Endothelial cell of umbilical vein (primary cell): ENCODE data around the gene S100A16. TPM values are rescaled to one million over a fixed set of nuclear protein-coding genes. Genes with fewer than 3 reads are reported as not detected.
A peak's percentile ranks its signal among the peaks of the same experiment; 100 is the strongest.

ENCODE experiments used
- BruUV-seq: library from RNA; stranded (reverse); fragments of 400-500 nt; replicated peaks from 2 replicates; lab custom pipeline; 2021; lab: Mats Ljungman, UMichigan
- CTCF ChIA-PET: fragments of 300-600, 350-600 bp; sonication (Branson Sonifier 250); formaldehyde crosslinking; loops from one replicate; lab custom pipeline; 2021; ENCODE audit warnings: antibody characterized with exemption, inconsistent platforms; lab: Charles Lee
- POLR2A ChIA-PET: fragments of 300-600, 350-600 bp; sonication (Branson Sonifier 250); formaldehyde crosslinking; loops from one replicate; lab custom pipeline; 2021; ENCODE audit warnings: antibody characterized with exemption, inconsistent platforms; lab: Charles Lee
- DNase-seq: peaks from one replicate; pipeline ENCODE4 v3.0.0-alpha.2; 2011; ENCODE audit warnings: low read depth, low spot score
- FAIRE-seq: peaks from 2 replicates; lab custom pipeline; 2011; peaks lifted over from hg19 to GRCh38; lab: Jason Lieb, UNC
- H2AFZ ChIP-seq: 2 replicates; pipeline ENCODE4 v1.6.0; 2012; ENCODE audit warnings: low read depth, low read length, control low read depth, inconsistent platforms
- H3K27ac ChIP-seq: 2 replicates; pipeline ENCODE4 v1.5.1; 2011; ENCODE audit warnings: low read depth, mild to moderate bottlenecking, control low read depth, low read length, moderate library complexity; ENCODE audit not compliant: insufficient read depth
- H3K27me3 ChIP-seq, 2 experiments: 2 replicates each; pipeline versions ENCODE4 v1.6.0 to v1.6.1; 2011; ENCODE audit warnings: low read length in 2 of 2, mixed read lengths in 1 of 2; ENCODE audit not compliant: control insufficient read depth in 2 of 2, insufficient read depth in 2 of 2
- H3K36me3 ChIP-seq, 2 experiments: 2 replicates in 1 of 2; 3 replicates in 1 of 2; pipeline ENCODE4 v1.5.1; 2011; ENCODE audit warnings: low read length in 2 of 2, mild to moderate bottlenecking in 1 of 2, moderate library complexity in 1 of 2; ENCODE audit not compliant: control insufficient read depth in 2 of 2, insufficient read depth in 2 of 2; ENCODE audit errors: extremely low read depth in 1 of 2
- H3K4me1 ChIP-seq: 3 replicates; pipeline ENCODE4 v1.5.1; 2011; ENCODE audit warnings: mild to moderate bottlenecking, low read length; ENCODE audit not compliant: control insufficient read depth, insufficient read depth; ENCODE audit errors: extremely low read depth
- H3K4me2 ChIP-seq: 2 replicates; pipeline ENCODE4 v1.6.1; 2011; ENCODE audit warnings: low read length, control low read depth, mixed read lengths; ENCODE audit not compliant: insufficient read depth
- H3K4me3 ChIP-seq, 3 experiments: fragments of 200-600 bp in 1 of 3; sonication (generic), shearing (Covaris generic) in 1 of 3; replicated peaks in 1 of 3; 2 replicates each; pipeline ENCODE4 v1.5.1; 2011 to 2016; ENCODE audit warnings: control low read depth in 3 of 3, low read length in 3 of 3, mild to moderate bottlenecking in 2 of 3, inconsistent platforms in 1 of 3, low read depth in 1 of 3, moderate library complexity in 1 of 3; ENCODE audit not compliant: insufficient read depth in 1 of 3
- H3K79me2 ChIP-seq: 2 replicates; pipeline ENCODE4 v1.6.0; 2012; ENCODE audit warnings: low read length, inconsistent platforms; ENCODE audit not compliant: control insufficient read depth, insufficient read depth
- H3K9ac ChIP-seq: replicated peaks from 2 replicates; pipeline ENCODE3; 2011; ENCODE audit warnings: low read length, control low read depth; ENCODE audit not compliant: insufficient read depth; ENCODE audit errors: extremely low read depth
- H3K9me1 ChIP-seq: replicated peaks from 3 replicates; pipeline ENCODE4 v1.6.0; 2011; ENCODE audit warnings: mild to moderate bottlenecking, low read length; ENCODE audit not compliant: control insufficient read depth, insufficient read depth; ENCODE audit errors: extremely low read depth
- H3K9me3 ChIP-seq: replicated peaks from 2 replicates; pipeline ENCODE4 v1.5.1; 2012; ENCODE audit warnings: low read length, inconsistent platforms; ENCODE audit not compliant: control insufficient read depth, insufficient read depth
- H4K20me1 ChIP-seq: replicated peaks from 2 replicates; pipeline ENCODE3; 2011; ENCODE audit warnings: mild to moderate bottlenecking, low read length; ENCODE audit not compliant: control insufficient read depth, insufficient read depth; ENCODE audit errors: extremely low read depth
- CTCF ChIP-seq, 2 donors: IDR thresholded peaks; 1 replicate in 1 of 2; 2 replicates in 1 of 2; pipeline ENCODE4 v1.5.1; 2011; ENCODE audit warnings: low read length in 2 of 2, mild to moderate bottlenecking in 2 of 2, moderate library complexity in 2 of 2, control low read depth in 1 of 2, inconsistent platforms in 1 of 2, low read depth in 1 of 2; ENCODE audit not compliant: insufficient read depth in 1 of 2; ENCODE audit errors: extremely low read depth in 1 of 2
- EZH2 ChIP-seq: IDR thresholded peaks from 2 replicates; pipeline ENCODE4 v1.6.1; 2012; ENCODE audit warnings: borderline replicate concordance, low read depth, mild to moderate bottlenecking, moderate library complexity, low read length, inconsistent platforms; ENCODE audit not compliant: severe bottlenecking
- FOS ChIP-seq: IDR thresholded peaks from 2 replicates; pipeline ENCODE4 v1.6.1; 2011; ENCODE audit warnings: mild to moderate bottlenecking, low read length, moderate library complexity, borderline replicate concordance; ENCODE audit not compliant: insufficient read depth
- GATA2 ChIP-seq: IDR thresholded peaks from 2 replicates; pipeline ENCODE4 v1.7.0; 2011; ENCODE audit warnings: low read depth, mild to moderate bottlenecking, moderate library complexity, mixed read lengths, low read length; ENCODE audit not compliant: insufficient read length, insufficient read depth
- JUN ChIP-seq: IDR thresholded peaks from 2 replicates; pipeline ENCODE4 v1.6.1; 2011; ENCODE audit warnings: borderline replicate concordance, low read depth; ENCODE audit not compliant: insufficient read length, insufficient read depth
- MAX ChIP-seq: IDR thresholded peaks from 2 replicates; pipeline ENCODE4 v1.6.1; 2011; ENCODE audit not compliant: insufficient read depth, insufficient read length
- MYC ChIP-seq: IDR thresholded peaks from one replicate; pipeline ENCODE4 v1.6.1; 2011; ENCODE audit warnings: mild to moderate bottlenecking, low read depth, low read length
- POLR2A ChIP-seq: IDR thresholded peaks from 2 replicates; pipeline ENCODE4 v1.6.1; 2012; ENCODE audit warnings: low read depth, mild to moderate bottlenecking, control low read depth, low read length
- POLR2AphosphoS5 ChIP-seq: IDR thresholded peaks from 2 replicates; pipeline ENCODE4 v1.6.1; 2012; ENCODE audit warnings: low read depth, mild to moderate bottlenecking, control low read depth, low read length, moderate library complexity; ENCODE audit not compliant: insufficient read depth
- dilution Hi-C: fragments of 300-500 bp; cut with MboI; formaldehyde crosslinking; loops from one replicate; pipeline ENCODE4 v1.15.0; 2019; ENCODE audit warnings: low sequenced_read_pairs; ENCODE audit not compliant: extremely low pct_ligation_motif_present
- intact Hi-C: fragments of 100-400 bp; cut with micrococcal nuclease; formaldehyde crosslinking; loops from one replicate; pipeline ENCODE4 v1.10.0; 2022
- polyA plus RNA-seq, 4 experiments: library from polyadenylated mRNA; depleted of rRNA in 3 of 4; stranded (reverse) in 3 of 4; unstranded in 1 of 4; fragments of >200 nt; gene quantifications; 2 replicates each; pipeline versions ENCODE4 v1.2.1 to v1.2.3, GENCODE V29; 2011 to 2012; ENCODE audit warnings: missing spikeins in 1 of 4
- total RNA-seq: library from RNA; stranded (reverse); gene quantifications from 2 replicates; pipeline ENCODE4 v1.2.3, GENCODE V29; 2021

Gene S100A16
- total and polyA plus RNA-seq, 2 donors (not counting 3 experiments of a cell fraction or from before 2014, with no cell fraction given), result 701 to 1,770 TPM

GRCh38 chr1:153624965-153625611 is 12.2 kb upstream of the S100A16 start:
- Histone ChIP-seq H3K9ac (no peak overlapping the region), H3K27ac (no peak overlapping the region), H3K9me3 (no peaks in the 10 kb centered on the region), H3K4me2 (no peak overlapping the region), H3K9me1 (no peaks in the 10 kb centered on the region), H3K79me2 (peaks cover 28% of the 10 kb centered on the region), H3K4me3 (no peak overlapping the region), H3K36me3 (no peaks in the 10 kb centered on the region), H3K27me3 (no peaks in the 10 kb centered on the region), H4K20me1 (no peaks in the 10 kb centered on the region), H3K4me1 (peaks cover 14% of the 10 kb centered on the region), H2AFZ (no peak overlapping the region)
- CTCF ChIA-PET, result interaction anchor here (1.9 to 7.8 kb wide), 3 partner anchors 10 to 54 kb away, joined by 4 to 145 read pairs (median 27); partner anchors contain the start of gene S100A14
- no peak for DNase-seq
- peak; percentile 43 for FAIRE-seq
- POLR2A ChIA-PET, result interaction anchor here (1.3 kb wide), 1 partner anchor 9 kb away, joined by 3 read pairs; the partner anchor contains the start of gene CHTOP
- intact Hi-C loops, result no loop called here
- dilution Hi-C loops, result no loop called here
- BruUV-seq, result no TSS peak
- TF ChIP-seq EZH2, result no peak
- TF ChIP-seq POLR2AphosphoS5, result no peak
- TF ChIP-seq MYC, result no peak
- TF ChIP-seq POLR2A, result no peak
- TF ChIP-seq MAX, result no peak
- TF ChIP-seq CTCF (IDR thresholded peaks at IDR 0.05; ENCODE audit: extremely low read depth in 1 of 2, insufficient read depth in 1 of 2, low read depth in 1 of 2, low read length in 2 of 2), result no peak
- no peak for TF ChIP-seq FOS
- TF ChIP-seq JUN, result no peak
- no peak for TF ChIP-seq GATA2
